Activated CD8-positive, alpha-beta memory T cell treated with anti-CD3 and anti-CD28 coated beads for 1 hour (primary cell): ENCODE measurements around the gene PF4V1.
"Not testable (repeated sequence)": the region's sequence is repeated elsewhere in the genome, so short reads cannot be mapped to it uniquely, and the experiment has no call there.

Experiments used
- DNase-seq, 2 donors: peaks; one replicate each; pipeline ENCODE4 v3.0.0-alpha.2; 2020; ENCODE audit warnings: low read depth in 1 of 2; ENCODE audit errors: extremely low read depth in 1 of 2

The PF4V1 gene

DNA sequence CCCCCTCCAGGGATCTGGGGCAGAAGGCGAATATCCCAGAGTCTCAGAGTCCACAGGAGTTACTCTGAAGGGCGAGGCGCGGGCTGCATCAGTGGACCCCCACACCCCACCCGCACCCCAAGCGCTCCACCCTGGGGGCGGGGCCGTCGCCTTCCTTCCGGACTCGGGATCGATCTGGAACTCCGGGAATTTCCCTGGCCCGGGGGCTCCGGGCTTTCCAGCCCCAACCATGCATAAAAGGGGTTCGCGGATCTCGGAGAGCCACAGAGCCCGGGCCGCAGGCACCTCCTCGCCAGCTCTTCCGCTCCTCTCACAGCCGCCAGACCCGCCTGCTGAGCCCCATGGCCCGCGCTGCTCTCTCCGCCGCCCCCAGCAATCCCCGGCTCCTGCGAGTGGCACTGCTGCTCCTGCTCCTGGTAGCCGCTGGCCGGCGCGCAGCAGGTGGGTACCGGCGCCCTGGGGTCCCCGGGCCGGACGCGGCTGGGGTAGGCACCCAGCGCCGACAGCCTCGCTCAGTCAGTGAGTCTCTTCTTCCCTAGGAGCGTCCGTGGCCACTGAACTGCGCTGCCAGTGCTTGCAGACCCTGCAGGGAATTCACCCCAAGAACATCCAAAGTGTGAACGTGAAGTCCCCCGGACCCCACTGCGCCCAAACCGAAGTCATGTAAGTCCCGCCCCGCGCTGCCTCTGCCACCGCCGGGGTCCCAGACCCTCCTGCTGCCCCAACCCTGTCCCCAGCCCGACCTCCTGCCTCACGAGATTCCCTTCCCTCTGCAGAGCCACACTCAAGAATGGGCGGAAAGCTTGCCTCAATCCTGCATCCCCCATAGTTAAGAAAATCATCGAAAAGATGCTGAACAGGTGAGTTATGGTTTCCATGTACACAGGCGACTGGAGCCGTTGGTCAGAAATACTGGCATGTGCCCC, 16.3 kb downstream of the PF4V1 start, which contains the start of gene CXCL1:
TSS of gene CXCL1 (plus strand) at position 264 of the 926 bp plus-strand sequence. CDS start at position 342, 78 bp downstream.
- no peak for DNase-seq

DNA sequence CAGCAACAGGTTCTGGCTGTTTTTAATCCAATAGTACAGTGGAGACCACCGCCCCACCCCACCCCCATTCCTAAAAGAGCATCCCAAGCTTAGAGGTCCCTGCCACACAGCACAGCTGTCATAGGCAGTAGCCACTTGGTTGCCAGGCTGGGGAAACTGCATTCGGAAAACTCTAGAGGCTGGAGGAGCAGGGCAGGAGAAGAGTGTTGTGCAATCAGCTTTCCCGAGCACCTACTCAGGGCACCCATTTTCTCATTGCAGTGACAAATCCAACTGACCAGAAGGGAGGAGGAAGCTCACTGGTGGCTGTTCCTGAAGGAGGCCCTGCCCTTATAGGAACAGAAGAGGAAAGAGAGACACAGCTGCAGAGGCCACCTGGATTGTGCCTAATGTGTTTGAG, 17.2 kb downstream of the PF4V1 start:
- DNase-seq = no peak

DNA sequence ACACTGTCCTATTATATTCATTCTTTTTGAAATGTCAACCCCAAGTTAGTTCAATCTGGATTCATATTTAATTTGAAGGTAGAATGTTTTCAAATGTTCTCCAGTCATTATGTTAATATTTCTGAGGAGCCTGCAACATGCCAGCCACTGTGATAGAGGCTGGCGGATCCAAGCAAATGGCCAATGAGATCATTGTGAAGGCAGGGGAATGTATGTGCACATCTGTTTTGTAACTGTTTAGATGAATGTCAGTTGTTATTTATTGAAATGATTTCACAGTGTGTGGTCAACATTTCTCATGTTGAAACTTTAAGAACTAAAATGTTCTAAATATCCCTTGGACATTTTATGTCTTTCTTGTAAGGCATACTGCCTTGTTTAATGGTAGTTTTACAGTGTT, 17.7 kb downstream of the PF4V1 start:
- no peak for DNase-seq

- no peak for DNase-seq
Observed at GRCh38 chr4:73871511-73872310, 18.6 kb downstream of the PF4V1 start.

GRCh38 chr4:73872316-73873108, 19.4 kb downstream of the PF4V1 start:
- no peak for DNase-seq

GRCh38 chr4:73874386-73874785, 21.3 kb downstream of the PF4V1 start:
- no peak for DNase-seq

- no peak for DNase-seq
Observed at GRCh38 chr4:73875401-73875800, 22.3 kb downstream of the PF4V1 start.

GRCh38 chr4:73883306-73883705, 30.2 kb downstream of the PF4V1 start:
- DNase-seq = no peak

GRCh38 chr4:73885574-73886267, 32.6 kb downstream of the PF4V1 start:
- DNase-seq = no peak

- no peak for DNase-seq
Observed at GRCh38 chr4:73891326-73891725, 38.2 kb downstream of the PF4V1 start.

GRCh38 chr4:73891739-73892405, 38.8 kb downstream of the PF4V1 start:
- DNase-seq = no peak

- DNase-seq = no peak
Observed at GRCh38 chr4:73892966-73893365, 39.9 kb downstream of the PF4V1 start.

- DNase-seq = no peak
Observed at GRCh38 chr4:73894001-73894400, 40.9 kb downstream of the PF4V1 start.

GRCh38 chr4:73895201-73896175, 42.4 kb downstream of the PF4V1 start:
- no peak for DNase-seq

DNA sequence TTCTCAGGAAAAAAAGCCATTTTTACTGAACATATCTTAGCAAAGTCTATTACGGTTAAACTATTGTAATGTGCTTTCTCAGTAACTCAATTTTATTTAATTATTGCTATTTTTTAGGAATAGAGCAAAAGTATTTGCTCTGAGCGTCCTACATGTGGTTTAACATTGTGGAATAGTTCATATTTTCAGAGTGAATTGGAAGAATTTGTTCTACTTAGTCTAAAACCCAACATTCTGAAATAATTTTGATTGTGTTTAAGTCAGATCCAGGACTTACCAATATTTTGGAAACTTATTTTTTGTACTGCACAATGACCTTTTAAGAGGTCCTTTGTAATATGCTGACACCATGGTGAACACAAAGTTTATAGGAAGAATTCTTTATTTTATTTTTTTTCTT, 43.3 kb downstream of the PF4V1 start:
- DNase-seq = no peak

DNA sequence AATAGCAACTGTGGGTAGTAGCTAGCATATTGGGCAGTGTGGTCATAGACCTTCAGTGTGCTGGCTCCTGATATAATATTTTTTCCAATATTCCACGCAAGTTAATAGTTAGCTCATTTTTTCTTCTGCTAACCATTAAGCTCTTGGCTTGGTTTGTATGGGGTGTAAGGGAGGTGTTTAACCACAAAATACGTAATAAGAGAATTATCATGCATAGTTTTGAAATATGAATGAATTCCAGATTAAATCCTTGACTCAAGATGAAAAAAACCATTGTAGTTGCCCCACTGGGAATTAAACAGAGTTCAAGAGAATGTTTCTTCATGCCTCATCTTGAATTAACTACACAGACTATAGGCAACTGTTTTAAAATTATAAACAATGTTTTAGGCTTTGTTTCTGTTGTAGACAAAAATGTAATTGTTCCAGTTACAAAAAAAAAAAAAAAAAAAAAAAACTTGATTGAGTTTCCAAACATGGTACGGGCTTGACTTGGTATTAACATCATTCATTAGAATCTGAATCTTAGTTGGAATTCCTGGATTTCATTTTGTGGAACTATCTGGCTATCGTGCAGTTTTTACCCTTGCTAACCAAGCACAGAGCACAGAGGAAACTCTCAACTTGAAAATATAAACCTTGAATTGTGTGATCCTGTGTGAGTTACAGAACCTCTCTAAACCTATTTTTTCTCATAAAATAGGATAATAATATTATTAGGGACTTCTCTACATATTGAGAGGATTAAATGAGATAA, 44.5 kb downstream of the PF4V1 start:
- no peak for DNase-seq

- DNase-seq = not testable (repeated sequence)
Observed at GRCh38 chr4:73899338-73899737, 46.2 kb downstream of the PF4V1 start.

DNA sequence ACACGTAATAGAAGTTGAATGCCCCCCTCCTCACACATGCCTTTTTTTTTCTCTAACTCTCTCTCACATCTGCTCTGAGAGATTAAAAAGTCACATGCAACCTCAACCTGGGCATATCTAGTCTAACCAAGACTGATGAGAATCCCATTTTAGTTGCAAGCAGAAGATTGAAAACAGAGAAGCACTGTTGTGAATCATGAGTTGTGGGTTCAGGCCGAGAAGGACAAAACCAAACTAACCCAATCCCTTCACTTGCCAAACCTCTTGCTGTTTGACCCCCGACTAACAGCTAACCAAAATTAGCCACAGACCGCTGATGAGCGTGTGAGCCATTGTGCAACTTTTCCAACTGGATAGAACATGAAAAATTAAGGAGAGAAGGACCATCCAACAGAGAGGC, 47.9 kb downstream of the PF4V1 start:
- DNase-seq = no peak
